SK-N-SH (cell line): ENCODE measurements around the gene NRARP. TPM values are rescaled to one million over a fixed set of nuclear protein-coding genes. Genes with fewer than 3 reads are reported as not detected.

Experiments used
- CTCF ChIA-PET: fragments of 300-600, 350-600 bp; formaldehyde crosslinking; extraction: SDS; loops from one replicate; lab custom pipeline; 2021; lab: Yijun Ruan, JAX
- POLR2A ChIA-PET: fragments of 350-600 bp; sonication (Branson Sonifier 250); formaldehyde crosslinking; extraction: SDS; loops from one replicate; lab custom pipeline; 2020; ENCODE audit warnings: antibody characterized with exemption, inconsistent platforms; lab: Yijun Ruan, JAX
- DNase-seq: peaks from one replicate; pipeline ENCODE4 v3.0.0; 2012
- H2AFZ ChIP-seq: fragments of 200-600 bp; sonication (generic); 2 replicates; pipeline ENCODE4 v1.8.1; 2016; ENCODE audit warnings: antibody characterized with exemption, mild to moderate bottlenecking, low read depth
- H3F3A ChIP-seq: fragments of 200-600 bp; sonication (generic); replicated peaks from 2 replicates; pipeline ENCODE3; 2016; ENCODE audit warnings: antibody characterized with exemption, mild to moderate bottlenecking; ENCODE audit not compliant: insufficient read depth
- H3K27ac ChIP-seq, 2 experiments: fragments of 200-500 bp in 1 of 2; fragments of 200-600 bp in 1 of 2; sonication (Bioruptor generic) in 1 of 2; sonication (generic), shearing (Covaris generic) in 1 of 2; 2 replicates each; pipeline versions ENCODE4 v1.5.1 to v1.6.1; 2014 to 2016; ENCODE audit warnings: low read depth in 2 of 2, inconsistent platforms in 1 of 2, low read length in 1 of 2, mild to moderate bottlenecking in 1 of 2, mixed read lengths in 1 of 2
- H3K27me3 ChIP-seq: fragments of 200-600 bp; sonication (generic), shearing (Covaris generic); 2 replicates; pipeline ENCODE4 v1.6.1; 2016; ENCODE audit warnings: mixed run types; ENCODE audit not compliant: insufficient read depth
- H3K36me3 ChIP-seq, 2 experiments: fragments of 200-500 bp in 1 of 2; fragments of 200-600 bp in 1 of 2; sonication (Bioruptor generic) in 1 of 2; sonication (generic) in 1 of 2; replicated peaks in 1 of 2; 2 replicates each; pipeline versions ENCODE3 to v1.5.1; 2014 to 2016; ENCODE audit warnings: low read length in 1 of 2, mild to moderate bottlenecking in 1 of 2; ENCODE audit not compliant: insufficient read depth in 2 of 2, control insufficient read depth in 1 of 2
- H3K4me1 ChIP-seq, 2 experiments: fragments of 200-500 bp in 1 of 2; fragments of 200-600 bp in 1 of 2; sonication (Bioruptor generic) in 1 of 2; sonication (generic), shearing (Covaris generic) in 1 of 2; 2 replicates each; pipeline versions ENCODE4 v1.5.1 to v1.6.1; 2014 to 2016; ENCODE audit warnings: low read depth in 1 of 2, low read length in 1 of 2, mixed run types in 1 of 2; ENCODE audit not compliant: insufficient read depth in 2 of 2, control insufficient read depth in 1 of 2
- H3K4me2 ChIP-seq: fragments of 200-600 bp; sonication (generic), shearing (Covaris generic); 2 replicates; pipeline ENCODE4 v1.6.1; 2017; ENCODE audit warnings: mixed run types
- H3K4me3 ChIP-seq, 2 experiments: fragments of 200-500 bp in 1 of 2; fragments of 200-600 bp in 1 of 2; sonication (Bioruptor generic) in 1 of 2; sonication (generic), shearing (Covaris generic) in 1 of 2; 2 replicates each; pipeline versions ENCODE4 v1.5.1 to v1.8.1; 2014 to 2016; ENCODE audit warnings: low read depth in 2 of 2, inconsistent platforms in 1 of 2, low read length in 1 of 2, mild to moderate bottlenecking in 1 of 2, mixed read lengths in 1 of 2, moderate library complexity in 1 of 2
- H3K79me2 ChIP-seq: fragments of 200-600 bp; sonication (generic); 2 replicates; pipeline ENCODE4 v1.8.1; 2017; ENCODE audit warnings: mild to moderate bottlenecking; ENCODE audit not compliant: insufficient read depth
- H3K9ac ChIP-seq: fragments of 200-600 bp; sonication (generic); 2 replicates; pipeline ENCODE4 v1.6.1; 2017; ENCODE audit warnings: mixed run types
- H3K9me2 ChIP-seq: fragments of 200-600 bp; sonication (generic); 2 replicates; pipeline ENCODE4 v1.6.1; 2017; ENCODE audit warnings: mixed run types
- H3K9me3 ChIP-seq: fragments of 200-600 bp; sonication (generic); 2 replicates; pipeline ENCODE4 v1.6.1; 2017; ENCODE audit warnings: mixed run types, mild to moderate bottlenecking, moderate library complexity
- H4K20me1 ChIP-seq: fragments of 200-600 bp; sonication (generic); 2 replicates; pipeline ENCODE4 v1.6.1; 2017; ENCODE audit warnings: mild to moderate bottlenecking, mixed run types; ENCODE audit not compliant: insufficient read depth
- CHD2 ChIP-seq: fragments of 150-350 bp; IDR thresholded peaks from 2 replicates; pipeline ENCODE4 v1.6.1; 2018; ENCODE audit warnings: low read length; ENCODE audit not compliant: partially characterized antibody
- FOSL2 ChIP-seq: IDR thresholded peaks from 2 replicates; pipeline ENCODE4 v1.4.0; 2012; ENCODE audit warnings: low read depth, mild to moderate bottlenecking, moderate library complexity, borderline replicate concordance
- MEF2A ChIP-seq: IDR thresholded peaks from 2 replicates; pipeline ENCODE4 v1.4.0; 2012; ENCODE audit warnings: low read depth, borderline replicate concordance
- RFX5 ChIP-seq: IDR thresholded peaks from 2 replicates; pipeline ENCODE4 v1.6.1; 2012; ENCODE audit warnings: mild to moderate bottlenecking, improper control_type of control experiment, low read length
- RXRA ChIP-seq: IDR thresholded peaks from 2 replicates; pipeline ENCODE4 v1.4.0; 2012; ENCODE audit warnings: low read depth, mild to moderate bottlenecking, borderline replicate concordance
- SIN3A ChIP-seq: IDR thresholded peaks from 2 replicates; pipeline ENCODE4 v1.6.1; 2012; ENCODE audit warnings: low read depth, mild to moderate bottlenecking, low read length, moderate library complexity, borderline replicate concordance
- WGBS: methylation state at CpG from one replicate; pipeline ENCODE4 v1.1.6; 2017; ENCODE audit warnings: low lambda C conversion rate; 5-methylcytosine and 5-hydroxymethylcytosine counted together
- polyA plus RNA-seq, 3 experiments: library from polyadenylated mRNA; depleted of rRNA; stranded (reverse); fragments of >200 nt; gene quantifications; 2 replicates each; pipeline ENCODE4 v1.2.3, GENCODE V29; 2012
- TF ChIP-seq, protein P1 (sequence below): IDR thresholded peaks from 2 replicates; pipeline ENCODE4 v1.4.0; 2012; ENCODE audit warnings: low read depth, borderline replicate concordance

Gene NRARP
- polyA plus RNA-seq, 1 of the 3 experiments (the other 2 are of a cell fraction): 3.9 TPM

DNA sequence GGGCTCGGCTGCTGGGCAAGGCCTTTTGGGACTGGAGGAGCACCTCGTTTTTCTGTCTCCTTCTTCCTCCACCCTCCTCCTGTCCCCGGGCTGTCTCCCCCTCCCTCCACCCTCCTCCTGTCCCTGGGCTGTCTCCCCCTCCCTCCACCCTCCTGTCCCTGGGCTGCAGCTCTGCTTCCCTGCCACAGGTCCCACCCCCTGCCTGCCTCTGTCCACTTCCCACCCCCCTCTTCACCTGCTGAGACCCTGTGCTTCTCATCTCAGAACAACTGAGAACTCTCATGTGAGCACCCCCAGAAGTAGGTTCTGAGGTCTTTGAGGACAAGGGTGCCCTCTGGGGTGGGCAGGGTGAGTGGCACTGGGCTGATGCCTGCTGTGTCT is 30.4 kb downstream of the NRARP start:
- Histone ChIP-seq H3K27me3 (no peaks in the 10 kb centered on the region), H3K9me3 (no peaks in the 10 kb centered on the region), H3K9ac (no peak overlapping the region), H3K79me2 (no peaks in the 10 kb centered on the region), H3K4me3 (no peak overlapping the region), H3K4me1 (no peaks in the 10 kb centered on the region; a peak in 2 of 4 replicates), H3K4me2 (no peak overlapping the region), H3K9me2 (no peaks in the 10 kb centered on the region), H3F3A (peaks cover 8% of the 10 kb centered on the region), H4K20me1 (0 out of 2 replicates have a peak, but pooled peaks cover 3% of the 10 kb centered on the region), H2AFZ (no peak overlapping the region), H3K27ac (no peak overlapping the region), H3K36me3 (peaks cover 19 to 41% of the 10 kb centered on the region in 2 experiments)
- CTCF ChIA-PET: interaction anchor here (1.5 to 2.8 kb wide), 3 partner anchors 14 to 151 kb away, joined by 3 to 16 read pairs (median 6); partner anchors contain the start of genes EXD3 and NOXA1
- POLR2A ChIA-PET: no interaction called here
- WGBS: 71% methylated on average over 3 of the region's 3 CpGs
- TF ChIP-seq FOSL2 (no peak), SIN3A (no peak), RXRA (no peak), RFX5 (no peak)
- TF ChIP-seq, protein P1, sequence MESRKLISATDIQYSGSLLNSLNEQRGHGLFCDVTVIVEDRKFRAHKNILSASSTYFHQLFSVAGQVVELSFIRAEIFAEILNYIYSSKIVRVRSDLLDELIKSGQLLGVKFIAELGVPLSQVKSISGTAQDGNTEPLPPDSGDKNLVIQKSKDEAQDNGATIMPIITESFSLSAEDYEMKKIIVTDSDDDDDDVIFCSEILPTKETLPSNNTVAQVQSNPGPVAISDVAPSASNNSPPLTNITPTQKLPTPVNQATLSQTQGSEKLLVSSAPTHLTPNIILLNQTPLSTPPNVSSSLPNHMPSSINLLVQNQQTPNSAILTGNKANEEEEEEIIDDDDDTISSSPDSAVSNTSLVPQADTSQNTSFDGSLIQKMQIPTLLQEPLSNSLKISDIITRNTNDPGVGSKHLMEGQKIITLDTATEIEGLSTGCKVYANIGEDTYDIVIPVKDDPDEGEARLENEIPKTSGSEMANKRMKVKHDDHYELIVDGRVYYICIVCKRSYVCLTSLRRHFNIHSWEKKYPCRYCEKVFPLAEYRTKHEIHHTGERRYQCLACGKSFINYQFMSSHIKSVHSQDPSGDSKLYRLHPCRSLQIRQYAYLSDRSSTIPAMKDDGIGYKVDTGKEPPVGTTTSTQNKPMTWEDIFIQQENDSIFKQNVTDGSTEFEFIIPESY: no peak
- no peak for DNase-seq

DNA sequence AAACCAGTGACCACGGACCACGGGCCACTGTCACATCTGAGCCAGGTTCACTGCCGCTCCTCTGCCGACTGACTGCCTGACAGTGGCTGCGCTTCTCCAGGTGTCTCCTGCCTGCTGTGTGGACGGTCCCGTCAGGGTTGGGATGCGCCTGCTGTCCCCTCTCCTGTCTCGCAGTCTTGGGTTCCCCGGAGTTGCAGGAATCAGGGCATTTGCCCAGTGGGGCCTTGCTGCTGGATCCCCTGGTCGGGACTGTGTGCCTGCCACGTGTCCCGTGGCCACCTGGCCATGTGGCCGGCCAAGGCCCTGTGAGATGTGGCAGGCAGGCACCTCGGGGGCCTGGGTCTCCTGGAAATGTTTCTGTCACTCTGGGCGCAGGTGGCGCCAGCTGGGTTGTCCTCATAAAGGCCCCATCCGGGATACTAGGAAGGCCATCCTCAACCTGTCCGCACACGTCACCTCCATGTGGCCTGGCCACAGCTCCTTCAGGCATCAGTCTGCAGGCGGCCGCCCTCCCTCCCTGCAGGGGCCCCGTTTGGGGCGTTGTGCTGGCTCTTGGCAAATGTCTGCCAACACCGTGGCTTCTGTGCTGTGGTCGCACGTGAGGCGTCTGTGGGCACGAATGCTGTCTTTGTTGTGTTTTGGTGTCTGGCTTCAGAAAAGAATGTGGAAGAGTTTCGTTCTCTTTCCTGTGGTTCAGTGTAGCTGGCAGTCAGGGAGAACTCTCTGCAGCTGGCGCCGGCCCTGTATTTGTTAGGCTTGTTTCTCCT is 31.0 kb downstream of the NRARP start:
- Histone ChIP-seq H2AFZ (no peak overlapping the region), H3K79me2 (no peaks in the 10 kb centered on the region), H3K36me3 (peaks cover 19 to 45% of the 10 kb centered on the region in 2 experiments), H3F3A (peaks cover 8% of the 10 kb centered on the region), H3K9me2 (no peaks in the 10 kb centered on the region), H3K4me1 (no peaks in the 10 kb centered on the region; a peak in 1 of 4 replicates), H3K27me3 (no peaks in the 10 kb centered on the region), H3K9me3 (no peaks in the 10 kb centered on the region), H3K4me3 (no peak overlapping the region), H3K9ac (no peak overlapping the region), H3K27ac (no peak overlapping the region), H3K4me2 (no peak overlapping the region), H4K20me1 (0 out of 2 replicates have a peak, but pooled peaks cover 3% of the 10 kb centered on the region)
- CTCF ChIA-PET: interaction anchor here (1.5 to 2.8 kb wide), 3 partner anchors 15 to 152 kb away, joined by 3 to 16 read pairs (median 6); partner anchors contain the start of genes EXD3 and NOXA1
- WGBS: 96% methylated on average over 22 of the region's 32 CpGs
- TF ChIP-seq MEF2A: no peak
- no peak for TF ChIP-seq CHD2
- no peak for DNase-seq
- POLR2A ChIA-PET: no interaction called here
